Neural cell (in vitro differentiated cells): ENCODE results near the gene SPATA13.

Experiments
- POLR2AphosphoS5 ChIP-seq: IDR thresholded peaks from 2 replicates; pipeline ENCODE4 v1.6.1; 2012
- TF ChIP-seq, protein P1 (sequence below): fragments of 450-650 bp; IDR thresholded peaks from 2 replicates; pipeline ENCODE4 v1.5.1; 2014; ENCODE audit warnings: antibody characterized with exemption, mild to moderate bottlenecking, moderate library complexity; ENCODE audit not compliant: poor library complexity, severe bottlenecking

DNA sequence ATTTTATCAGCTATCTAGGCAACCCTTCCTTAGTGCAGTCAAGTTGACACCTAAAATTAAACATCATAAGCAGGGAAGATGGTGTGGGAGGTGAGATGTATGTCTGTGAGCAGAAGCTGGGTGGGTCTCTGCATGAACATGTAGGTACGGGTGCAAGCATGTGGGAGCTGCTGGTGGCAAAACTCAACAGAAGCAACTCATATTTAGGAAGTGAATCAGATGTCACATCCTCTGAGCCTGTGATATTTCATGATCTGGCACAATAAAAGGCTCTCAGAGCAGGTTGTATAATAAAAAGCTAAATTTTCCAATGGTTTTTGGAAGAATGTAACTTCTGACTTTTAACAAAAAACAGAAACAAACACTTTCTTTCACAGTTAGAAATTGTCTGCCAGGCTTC is 193.2 kb downstream of the SPATA13 start:
- TF ChIP-seq, protein P1, sequence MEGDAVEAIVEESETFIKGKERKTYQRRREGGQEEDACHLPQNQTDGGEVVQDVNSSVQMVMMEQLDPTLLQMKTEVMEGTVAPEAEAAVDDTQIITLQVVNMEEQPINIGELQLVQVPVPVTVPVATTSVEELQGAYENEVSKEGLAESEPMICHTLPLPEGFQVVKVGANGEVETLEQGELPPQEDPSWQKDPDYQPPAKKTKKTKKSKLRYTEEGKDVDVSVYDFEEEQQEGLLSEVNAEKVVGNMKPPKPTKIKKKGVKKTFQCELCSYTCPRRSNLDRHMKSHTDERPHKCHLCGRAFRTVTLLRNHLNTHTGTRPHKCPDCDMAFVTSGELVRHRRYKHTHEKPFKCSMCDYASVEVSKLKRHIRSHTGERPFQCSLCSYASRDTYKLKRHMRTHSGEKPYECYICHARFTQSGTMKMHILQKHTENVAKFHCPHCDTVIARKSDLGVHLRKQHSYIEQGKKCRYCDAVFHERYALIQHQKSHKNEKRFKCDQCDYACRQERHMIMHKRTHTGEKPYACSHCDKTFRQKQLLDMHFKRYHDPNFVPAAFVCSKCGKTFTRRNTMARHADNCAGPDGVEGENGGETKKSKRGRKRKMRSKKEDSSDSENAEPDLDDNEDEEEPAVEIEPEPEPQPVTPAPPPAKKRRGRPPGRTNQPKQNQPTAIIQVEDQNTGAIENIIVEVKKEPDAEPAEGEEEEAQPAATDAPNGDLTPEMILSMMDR, result no peak
- TF ChIP-seq POLR2AphosphoS5, result no peak
